Neuronal stem cell (in vitro differentiated cells): ENCODE data around the gene TOGARAM1.

ENCODE experiments used
- DNase-seq: peaks from one replicate; pipeline ENCODE4 v3.0.0-alpha.2; 2013; ENCODE audit warnings: low spot score
- H2AFZ ChIP-seq: one replicate; pipeline ENCODE4 v1.6.1; 2013; ENCODE audit warnings: mild to moderate bottlenecking, low read length, inconsistent platforms
- H2AK5ac ChIP-seq: 2 replicates; pipeline ENCODE4 v1.6.1; 2013; ENCODE audit warnings: low read depth, mild to moderate bottlenecking, inconsistent platforms, low read length, moderate library complexity, mixed read lengths
- H2BK120ac ChIP-seq: 2 replicates; pipeline ENCODE4 v1.6.1; 2013; ENCODE audit warnings: low read depth, mild to moderate bottlenecking, inconsistent platforms, low read length, moderate library complexity, mixed read lengths
- H2BK12ac ChIP-seq: one replicate; pipeline ENCODE4 v1.6.1; 2013; ENCODE audit warnings: low read length, inconsistent platforms
- H2BK15ac ChIP-seq: 2 replicates; pipeline ENCODE4 v1.6.1; 2013; ENCODE audit warnings: mild to moderate bottlenecking, low read length, inconsistent platforms, mixed read lengths
- H2BK5ac ChIP-seq: one replicate; pipeline ENCODE4 v1.6.1; 2013; ENCODE audit warnings: inconsistent platforms, mild to moderate bottlenecking, low read length, moderate library complexity
- H3K14ac ChIP-seq: one replicate; pipeline ENCODE4 v1.6.1; 2013; ENCODE audit warnings: low read length, inconsistent platforms
- H3K18ac ChIP-seq: 2 replicates; pipeline ENCODE4 v1.6.1; 2013; ENCODE audit warnings: low read length, inconsistent platforms
- H3K23ac ChIP-seq: 2 replicates; pipeline ENCODE4 v1.6.1; 2013; ENCODE audit warnings: low read depth, mild to moderate bottlenecking, mixed read lengths, low read length, inconsistent platforms; ENCODE audit not compliant: poor library complexity
- H3K27ac ChIP-seq: replicated peaks from 3 replicates; pipeline ENCODE4 v1.5.1; 2013; ENCODE audit warnings: low read length, inconsistent platforms
- H3K27me3 ChIP-seq, 3 experiments: 2 replicates each; pipeline ENCODE4 v1.6.1; 2013; ENCODE audit warnings: low read length in 3 of 3, mild to moderate bottlenecking in 2 of 3, inconsistent platforms in 1 of 3, low read depth in 1 of 3, mixed read lengths in 1 of 3, moderate library complexity in 1 of 3; ENCODE audit not compliant: control insufficient read depth in 3 of 3, insufficient read depth in 3 of 3
- H3K36me3 ChIP-seq, 2 donors: replicated peaks in 1 of 2; 2 replicates each; pipeline ENCODE4 v1.6.1; 2013; ENCODE audit warnings: low read length in 2 of 2; ENCODE audit not compliant: control insufficient read depth in 2 of 2, insufficient read depth in 2 of 2
- H3K4ac ChIP-seq: 2 replicates; pipeline ENCODE4 v1.6.1; 2013; ENCODE audit warnings: inconsistent platforms, mild to moderate bottlenecking, low read length, moderate library complexity
- H3K4me1 ChIP-seq, 2 donors: 1 replicate in 1 of 2; 2 replicates in 1 of 2; pipeline ENCODE4 v1.6.1; 2013; ENCODE audit warnings: low read length in 2 of 2, low read depth in 1 of 2; ENCODE audit not compliant: control insufficient read depth in 2 of 2, insufficient read depth in 1 of 2
- H3K4me2 ChIP-seq: one replicate; pipeline ENCODE4 v1.6.1; 2013; ENCODE audit warnings: mild to moderate bottlenecking, low read length, inconsistent platforms; ENCODE audit not compliant: insufficient read depth, poor library complexity, severe bottlenecking
- H3K4me3 ChIP-seq, 2 donors: 2 replicates each; pipeline ENCODE4 v1.5.1; 2013; ENCODE audit warnings: low read length in 2 of 2, mild to moderate bottlenecking in 2 of 2, inconsistent platforms in 1 of 2, moderate library complexity in 1 of 2
- H3K79me1 ChIP-seq: one replicate; pipeline ENCODE4 v1.6.1; 2013; ENCODE audit warnings: low read depth, mild to moderate bottlenecking, inconsistent platforms, low read length, moderate library complexity
- H3K9ac ChIP-seq: one replicate; pipeline ENCODE4 v1.6.1; 2013; ENCODE audit warnings: mild to moderate bottlenecking, low read depth, low read length, inconsistent platforms; ENCODE audit not compliant: poor library complexity
- H3K9me3 ChIP-seq, 2 donors: replicated peaks in 1 of 2; 2 replicates each; pipeline versions ENCODE3 to v1.6.1; 2013; ENCODE audit warnings: low read length in 2 of 2, mild to moderate bottlenecking in 2 of 2, inconsistent platforms in 1 of 2, low read depth in 1 of 2, mixed read lengths in 1 of 2, moderate library complexity in 1 of 2; ENCODE audit not compliant: control insufficient read depth in 2 of 2, insufficient read depth in 1 of 2
- H4K8ac ChIP-seq: one replicate; pipeline ENCODE4 v1.6.1; 2013; ENCODE audit warnings: low read depth, mild to moderate bottlenecking, inconsistent platforms, low read length, moderate library complexity
- H4K91ac ChIP-seq: one replicate; pipeline ENCODE4 v1.6.1; 2013; ENCODE audit warnings: low read length, low read depth, mild to moderate bottlenecking, inconsistent platforms; ENCODE audit not compliant: poor library complexity
- WGBS, 2 donors: extraction: QIAGEN DNeasy Blood & Tissue Kit; methylation state at CpG; one replicate each; pipeline ENCODE4 v1.1.7; 2013; ENCODE audit warnings: missing lambda C conversion rate in 2 of 2, mixed read lengths in 1 of 2; ENCODE audit not compliant: insufficient read length in 2 of 2, insufficient replicate concordance in 1 of 2; ENCODE audit errors: extremely low coverage in 2 of 2; 5-methylcytosine and 5-hydroxymethylcytosine counted together

Gene TOGARAM1

DNA sequence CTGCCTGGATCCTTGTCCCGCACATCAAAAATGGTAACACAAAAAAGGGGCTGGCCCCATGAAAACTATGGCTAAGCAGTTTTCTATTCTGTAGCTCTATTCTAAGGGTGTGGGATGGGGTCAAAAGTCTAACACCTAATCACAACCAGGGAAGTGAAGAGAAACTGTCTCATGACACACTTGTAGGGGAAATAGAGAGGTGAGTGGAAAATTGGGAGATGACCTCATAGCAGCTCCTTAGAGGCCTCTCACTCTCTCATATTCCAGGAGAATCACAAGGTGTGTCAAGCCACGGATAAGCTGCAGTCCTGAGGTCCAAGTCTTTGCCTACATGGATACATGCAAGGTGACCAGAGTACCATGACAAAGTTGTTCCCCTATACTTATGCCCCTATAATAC is 10.9 kb upstream of the TOGARAM1 start:
- Histone ChIP-seq H3K9ac (no peak overlapping the region), H4K91ac (no peak overlapping the region), H3K4me3 (no peak overlapping the region), H3K4ac (no peak overlapping the region), H3K4me1 (no peaks in the 10 kb centered on the region), H2AK5ac (no peak overlapping the region), H3K36me3 (peaks cover 0 to 14% of the 10 kb centered on the region in 2 donors), H2BK12ac (peak overlapping the region; percentile 22), H4K8ac (no peak overlapping the region), H2BK15ac (no peak overlapping the region), H2AFZ (no peak overlapping the region), H3K27ac (no peak overlapping the region), H3K79me1 (peaks cover 4% of the 10 kb centered on the region), H3K14ac (no peak overlapping the region), H3K18ac (no peak overlapping the region), H3K23ac (no peak overlapping the region), H2BK120ac (no peak overlapping the region), H3K9me3 (peaks cover 0 to 9% of the 10 kb centered on the region in 2 donors), H3K27me3 (no peaks in the 10 kb centered on the region), H2BK5ac (no peak overlapping the region), H3K4me2 (no peak overlapping the region)
- DNase-seq = no peak
- no CpG with 5 or more reads among the region's 2 CpGs for WGBS, 2 donors

DNA sequence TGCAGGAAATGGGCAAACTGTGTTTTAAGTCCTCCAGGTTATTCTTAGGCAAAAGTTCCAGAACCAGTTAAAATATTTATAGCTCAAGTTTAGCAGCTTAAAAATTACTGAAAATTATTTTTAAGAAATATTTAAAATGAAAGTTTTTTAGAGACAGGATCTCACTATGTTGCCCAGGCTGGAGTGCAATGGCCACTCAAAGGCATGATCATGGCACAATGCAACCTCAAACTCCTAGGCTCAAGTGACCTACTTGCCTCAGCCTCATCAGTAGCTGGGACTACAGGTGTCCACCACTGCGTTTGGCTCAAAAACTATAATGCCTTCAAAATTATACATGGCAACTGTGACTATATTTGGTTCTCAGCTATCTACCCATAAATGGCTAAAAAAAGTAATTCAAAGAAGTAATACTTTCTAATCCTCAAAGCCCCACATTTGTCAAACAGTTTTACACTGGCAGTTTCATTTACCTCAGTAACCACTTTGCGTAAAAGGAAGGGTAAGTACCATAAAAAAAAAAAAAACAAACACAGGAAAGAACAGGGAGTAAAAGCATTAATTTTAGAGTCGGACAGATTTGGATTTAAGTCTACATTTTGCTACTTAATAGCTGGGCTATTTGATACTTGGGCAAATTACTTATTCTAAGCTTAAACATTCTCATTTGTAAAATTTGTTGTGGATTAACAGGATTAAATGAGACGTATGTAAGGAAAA is 9.4 kb upstream of the TOGARAM1 start:
- Histone ChIP-seq H2BK120ac (no peak overlapping the region), H3K27me3 (no peaks in the 10 kb centered on the region), H2BK15ac (no peak overlapping the region), H3K4me2 (no peak overlapping the region), H3K14ac (no peak overlapping the region), H4K91ac (no peak overlapping the region), H2AK5ac (no peak overlapping the region), H3K18ac (no peak overlapping the region), H3K4me3 (no peak overlapping the region), H3K23ac (no peak overlapping the region), H3K79me1 (peaks cover 4% of the 10 kb centered on the region), H3K4ac (no peak overlapping the region), H3K27ac (no peak overlapping the region), H3K9me3 (peaks cover 0 to 2% of the 10 kb centered on the region in 2 donors), H3K9ac (no peak overlapping the region), H4K8ac (no peak overlapping the region), H2BK12ac (no peak overlapping the region), H3K4me1 (no peaks in the 10 kb centered on the region), H3K36me3 (peaks cover 0 to 11% of the 10 kb centered on the region in 2 donors), H2BK5ac (no peak overlapping the region), H2AFZ (no peak overlapping the region)
- no peak for DNase-seq
- 100% methylated on average over 1 of the region's 4 CpGs; no CpG with 5 or more reads in 1 of the 2 donors for WGBS, 2 donors

DNA sequence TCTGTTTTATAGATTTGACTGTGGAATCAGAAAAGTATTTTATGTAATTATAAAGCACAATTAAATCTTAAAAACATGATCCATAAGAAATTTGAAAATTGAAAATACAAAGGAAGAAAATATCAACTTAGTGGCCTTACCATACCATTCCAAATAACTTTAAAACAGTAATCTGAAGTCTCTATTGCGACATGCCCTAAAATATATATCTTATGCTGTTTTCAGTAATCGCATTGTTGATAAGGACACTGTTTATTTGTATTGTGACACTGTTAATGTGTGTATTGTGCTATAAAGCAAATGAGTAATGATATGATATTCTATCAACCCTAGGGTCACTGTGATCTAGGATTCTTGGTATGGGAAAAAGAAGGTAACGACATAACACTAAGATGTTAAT is 7.2 kb upstream of the TOGARAM1 start:
- no CpG with 5 or more reads among the region's 3 CpGs for whole genome bisulfite sequencing, 2 donors
- Histone ChIP-seq H3K14ac (no peak overlapping the region), H3K23ac (no peak overlapping the region), H3K79me1 (peaks cover 4% of the 10 kb centered on the region), H3K4me1 (no peaks in the 10 kb centered on the region), H3K27me3 (no peaks in the 10 kb centered on the region), H4K91ac (no peak overlapping the region), H4K8ac (no peak overlapping the region), H2BK15ac (no peak overlapping the region), H3K4ac (no peak overlapping the region), H3K4me3 (no peak overlapping the region), H3K9ac (no peak overlapping the region), H3K4me2 (no peak overlapping the region), H2BK12ac (no peak overlapping the region), H3K9me3 (no peaks in the 10 kb centered on the region), H2BK120ac (no peak overlapping the region), H2AK5ac (no peak overlapping the region), H3K36me3 (peaks cover 0 to 11% of the 10 kb centered on the region in 2 donors), H2BK5ac (no peak overlapping the region), H2AFZ (no peak overlapping the region), H3K18ac (no peak overlapping the region), H3K27ac (no peak overlapping the region)
- DNase-seq = no peak

DNA sequence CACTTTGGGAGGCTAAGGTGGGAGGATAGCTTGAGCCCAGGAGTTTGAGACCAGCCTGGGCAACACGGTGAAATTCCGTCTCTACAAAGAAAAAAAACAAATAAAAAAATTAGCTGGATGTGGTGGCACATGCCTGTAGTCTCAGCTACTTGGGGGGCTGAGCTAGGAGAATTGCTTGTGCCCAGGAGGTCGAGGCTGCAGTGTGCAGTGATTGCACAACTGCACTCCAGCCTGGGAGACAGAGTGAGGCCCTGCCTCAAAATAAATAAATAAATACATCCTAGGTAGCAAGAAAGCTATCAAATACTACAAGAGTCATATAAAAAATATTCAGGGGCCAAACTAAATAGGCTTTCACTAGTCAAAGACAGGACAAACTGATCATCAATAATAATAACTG is 6.5 kb upstream of the TOGARAM1 start:
- WGBS, 2 donors = no CpG with 5 or more reads among the region's 3 CpGs
- H3K23ac ChIP-seq = no peak overlapping the region
- no peak overlapping the region for H3K9ac ChIP-seq
- no peak overlapping the region for H4K8ac ChIP-seq
- no peak overlapping the region for H2BK12ac ChIP-seq
- H3K4me2 ChIP-seq = no peak overlapping the region
- H2BK15ac ChIP-seq = no peak overlapping the region
- no peak overlapping the region for H2BK120ac ChIP-seq
- H3K27ac ChIP-seq = no peak overlapping the region
- no peak overlapping the region for H2AK5ac ChIP-seq
- H3K36me3 ChIP-seq = peaks cover 0 to 11% of the 10 kb centered on the region in 2 donors
- peaks cover 0 to 3% of the 10 kb centered on the region in 2 donors for H3K4me1 ChIP-seq
- H2AFZ ChIP-seq = no peak overlapping the region
- no peaks in the 10 kb centered on the region for H3K27me3 ChIP-seq
- peaks cover 4% of the 10 kb centered on the region for H3K79me1 ChIP-seq
- H3K4ac ChIP-seq = no peak overlapping the region
- H2BK5ac ChIP-seq = no peak overlapping the region
- H3K18ac ChIP-seq = no peak overlapping the region
- H3K9me3 ChIP-seq = no peaks in the 10 kb centered on the region
- H3K4me3 ChIP-seq = no peak overlapping the region
- no peak for DNase-seq
- no peak overlapping the region for H3K14ac ChIP-seq
- H4K91ac ChIP-seq = no peak overlapping the region
